Right lobe of liver (tissue), 6 donors: ENCODE measurements around the gene CCDC51. TPM values are rescaled to one million over a fixed set of nuclear protein-coding genes. Genes with fewer than 3 reads are reported as not detected.
A peak's percentile ranks its signal among the peaks of the same experiment; 100 is the strongest.

Source experiments
- ATAC-seq, 4 donors: fragments of 200-7000 bp; cut with Tn5 transposase; one replicate each; pipeline ENCODE4 v1.9.1; 2020; ENCODE audit warnings: mild to moderate bottlenecking in 4 of 4, moderate library complexity in 4 of 4
- DNase-seq, 3 donors: peaks; one replicate each; pipeline ENCODE4 v3.0.0-alpha.2; 2020
- H3K27ac ChIP-seq, 3 donors: fragments of 200-600 bp; one replicate each; pipeline ENCODE4 v1.8.0; 2022
- H3K27me3 ChIP-seq, 2 donors: fragments of 200-600 bp; one replicate each; pipeline ENCODE4 v1.8.0; 2022
- H3K36me3 ChIP-seq, 4 donors: fragments of 200-600 bp; sonication (generic) in 1 of 4; one replicate each; pipeline versions ENCODE4 v1.5.1 to v1.8.0; 2017 to 2022; ENCODE audit warnings: control low read depth in 1 of 4
- H3K4me1 ChIP-seq, 4 donors: fragments of 200-600 bp; sonication (generic) in 1 of 4; one replicate each; pipeline versions ENCODE4 v1.5.1 to v1.8.0; 2017 to 2022; ENCODE audit warnings: control low read depth in 1 of 4
- H3K4me3 ChIP-seq, 3 donors: fragments of 200-600 bp; one replicate each; pipeline ENCODE4 v1.8.0; 2022
- H3K9me3 ChIP-seq, 4 donors: fragments of 200-600 bp; sonication (generic) in 1 of 4; one replicate each; pipeline versions ENCODE4 v1.5.1 to v1.8.0; 2017 to 2022; ENCODE audit warnings: control low read depth in 1 of 4
- POLR2A ChIP-seq: fragments of 450-650 bp; IDR thresholded peaks from one replicate; pipeline ENCODE4 v1.6.1; 2017; ENCODE audit warnings: antibody characterized with exemption, mild to moderate bottlenecking
- WGBS: methylation state at CpG from one replicate; pipeline ENCODE4 v1.1.6; 2018; ENCODE audit warnings: low coverage, low lambda C conversion rate; ENCODE audit not compliant: insufficient coverage; ENCODE audit errors: missing lambda C conversion rate; 5-methylcytosine and 5-hydroxymethylcytosine counted together
- intact Hi-C, 2 donors: fragments of 100-400 bp; cut with DNase I; formaldehyde crosslinking; loops; one replicate each; pipeline versions ENCODE4 v1.11.2 to v1.14.1; 2022
- total RNA-seq, 6 experiments: library from RNA; depleted of rRNA in 2 of 6; stranded (reverse); fragments of >200 nt in 2 of 6; fragmentation: NEBNext Ultra II Directional in 3 of 6; extraction: Animal tissue kit (Norgen Biotek cat#: 25700) in 3 of 6; gene quantifications; one replicate each; pipeline versions ENCODE4 v1.1.0 to v1.2.4, GENCODE V29; 2016 to 2023
- TF ChIP-seq, protein P1 (sequence below), 4 donors: fragments of 200-600 bp in 3 of 4; fragments of 450-650 bp in 1 of 4; IDR thresholded peaks; one replicate each; pipeline versions ENCODE4 v1.5.1 to v1.8.0; 2016 to 2022; ENCODE audit warnings: antibody characterized with exemption in 4 of 4, mild to moderate bottlenecking in 2 of 4
- donor health status: DM: no; HTN: yes; CAD: no.
- donor health status: DM: no; HTN: no; CAD: no.
- donor health status: DM: no; HTN: no; CAD: no.
- donor health status: DM: no; HTN: yes; CAD: no.
- donor health status: DM: no; HTN: yes; CAD: no.

The CCDC51 gene
- total RNA-seq, 6 experiments from 2014 or later: 5.9 to 16.0 (median 8.1) TPM

GRCh38 chr3:48431224-48432029 lies 8.5 kb downstream of the CCDC51 start:
- intact Hi-C loops: no loop called here
- peaks cover 0 to 39% (median 20%) of the 10 kb centered on the region in 4 donors for H3K4me1 ChIP-seq
- peak overlapping the region in 2 of 3 donors; percentile 56 to 89 for H3K27ac ChIP-seq
- 32% methylated on average over 5 of the region's 8 CpGs for WGBS
- no peaks in the 10 kb centered on the region for H3K9me3 ChIP-seq
- no peak overlapping the region for H3K4me3 ChIP-seq
- DNase-seq (peak in 1 of 3 donors; percentile 10), ATAC-seq (no peak)
- H3K27me3 ChIP-seq: no peaks in the 10 kb centered on the region
- no peak for TF ChIP-seq POLR2A
- TF ChIP-seq, protein P1, sequence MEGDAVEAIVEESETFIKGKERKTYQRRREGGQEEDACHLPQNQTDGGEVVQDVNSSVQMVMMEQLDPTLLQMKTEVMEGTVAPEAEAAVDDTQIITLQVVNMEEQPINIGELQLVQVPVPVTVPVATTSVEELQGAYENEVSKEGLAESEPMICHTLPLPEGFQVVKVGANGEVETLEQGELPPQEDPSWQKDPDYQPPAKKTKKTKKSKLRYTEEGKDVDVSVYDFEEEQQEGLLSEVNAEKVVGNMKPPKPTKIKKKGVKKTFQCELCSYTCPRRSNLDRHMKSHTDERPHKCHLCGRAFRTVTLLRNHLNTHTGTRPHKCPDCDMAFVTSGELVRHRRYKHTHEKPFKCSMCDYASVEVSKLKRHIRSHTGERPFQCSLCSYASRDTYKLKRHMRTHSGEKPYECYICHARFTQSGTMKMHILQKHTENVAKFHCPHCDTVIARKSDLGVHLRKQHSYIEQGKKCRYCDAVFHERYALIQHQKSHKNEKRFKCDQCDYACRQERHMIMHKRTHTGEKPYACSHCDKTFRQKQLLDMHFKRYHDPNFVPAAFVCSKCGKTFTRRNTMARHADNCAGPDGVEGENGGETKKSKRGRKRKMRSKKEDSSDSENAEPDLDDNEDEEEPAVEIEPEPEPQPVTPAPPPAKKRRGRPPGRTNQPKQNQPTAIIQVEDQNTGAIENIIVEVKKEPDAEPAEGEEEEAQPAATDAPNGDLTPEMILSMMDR (IDR thresholded peaks at IDR 0.05): no peak
- H3K36me3 ChIP-seq: peaks cover 0 to 14% (median 0%) of the 10 kb centered on the region in 4 donors

DNA sequence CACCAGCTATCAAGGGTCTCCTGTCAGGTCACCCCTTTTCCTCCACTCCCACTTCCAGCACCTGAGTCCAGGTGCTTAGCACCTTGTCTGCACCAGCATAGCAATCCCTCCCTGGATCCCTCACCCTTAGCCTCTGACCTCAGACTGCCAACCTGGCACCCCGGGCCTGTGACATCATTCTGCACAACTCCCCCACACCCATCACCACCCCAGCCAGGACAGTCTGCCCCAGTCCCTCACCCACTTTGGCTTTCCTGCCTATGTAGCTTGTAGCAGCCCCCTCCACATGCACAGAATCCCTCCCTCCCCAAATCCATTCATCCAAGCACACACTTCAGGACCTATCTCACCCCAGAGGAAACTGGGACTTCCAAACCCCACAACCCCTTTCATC lies 9.2 kb downstream of the CCDC51 start:
- DNase-seq: peak in 1 of 3 donors; percentile 51
- intact Hi-C loops: no loop called here
- Histone ChIP-seq H3K27me3 (no peaks in the 10 kb centered on the region), H3K4me1 (peaks cover 0 to 46% (median 23%) of the 10 kb centered on the region in 4 donors), H3K27ac (peak overlapping the region; percentile 43 to 89 (median 56)), H3K9me3 (no peaks in the 10 kb centered on the region), H3K36me3 (peaks cover 0 to 14% (median 0%) of the 10 kb centered on the region in 4 donors), H3K4me3 (peak overlapping the region in 1 of 3 donors; percentile 78)
- 30% methylated on average over 1 of the region's 1 CpG for WGBS
- ATAC-seq: peak in 3 of 4 donors; percentile 1 to 10 (median 3)
- TF ChIP-seq, protein P1 (IDR thresholded peaks at IDR 0.05): no peak
- TF ChIP-seq POLR2A: peak; percentile 10

GRCh38 chr3:48429960-48430707 lies 9.8 kb downstream of the CCDC51 start, which contains the start of gene PLXNB1:
Gene PLXNB1 (minus strand): TSS chr3:48430086. CDS start chr3:48424611, 5,475 bp downstream.
- peak; percentile 89 to 97 (median 93) for DNase-seq
- WGBS: 14% methylated on average over 12 of the region's 15 CpGs
- Histone ChIP-seq H3K4me1 (peaks cover 0 to 49% (median 23%) of the 10 kb centered on the region in 4 donors), H3K27me3 (no peaks in the 10 kb centered on the region), H3K9me3 (no peaks in the 10 kb centered on the region), H3K36me3 (peaks cover 0 to 14% (median 0%) of the 10 kb centered on the region in 4 donors), H3K27ac (peak within 1 kb of the TSS; percentile 56 to 89 (median 79)), H3K4me3 (peak within 1 kb of the TSS; percentile 78 to 96 (median 85))
- intact Hi-C loops: no loop called here
- TF ChIP-seq, protein P1 (IDR thresholded peaks at IDR 0.05): no peak
- TF ChIP-seq POLR2A: peak; percentile 62
- peak; percentile 75 to 82 (median 77) for ATAC-seq

GRCh38 chr3:48429317-48429959 lies 10.5 kb downstream of the CCDC51 start:
- Histone ChIP-seq H3K4me3 (peak overlapping the region; percentile 78 to 96 (median 85)), H3K9me3 (no peaks in the 10 kb centered on the region), H3K36me3 (peaks cover 0 to 14% (median 0%) of the 10 kb centered on the region in 4 donors), H3K27me3 (no peaks in the 10 kb centered on the region), H3K4me1 (peaks cover 0 to 55% (median 22%) of the 10 kb centered on the region in 4 donors), H3K27ac (peak overlapping the region; percentile 56 to 89 (median 79))
- ATAC-seq: peak; percentile 27 to 63 (median 54)
- WGBS: 4% methylated on average over 5 of the region's 86 CpGs
- TF ChIP-seq, protein P1 (IDR thresholded peaks at IDR 0.05): no peak
- TF ChIP-seq POLR2A: peak; percentile 45
- DNase-seq: peak; percentile 79 to 91 (median 89)
- intact Hi-C loops: no loop called here
